ENCODE measurements around the gene RPS19BP1. TPM values are rescaled to one million over a fixed set of nuclear protein-coding genes. Genes with fewer than 3 reads are reported as not detected.

Gene RPS19BP1
- total and polyA plus RNA-seq, 2 of the 8 experiments (the other 6 are each of a cell fraction or from before 2014, with no cell fraction given) = 77.9 to 97.9 TPM

DNA sequence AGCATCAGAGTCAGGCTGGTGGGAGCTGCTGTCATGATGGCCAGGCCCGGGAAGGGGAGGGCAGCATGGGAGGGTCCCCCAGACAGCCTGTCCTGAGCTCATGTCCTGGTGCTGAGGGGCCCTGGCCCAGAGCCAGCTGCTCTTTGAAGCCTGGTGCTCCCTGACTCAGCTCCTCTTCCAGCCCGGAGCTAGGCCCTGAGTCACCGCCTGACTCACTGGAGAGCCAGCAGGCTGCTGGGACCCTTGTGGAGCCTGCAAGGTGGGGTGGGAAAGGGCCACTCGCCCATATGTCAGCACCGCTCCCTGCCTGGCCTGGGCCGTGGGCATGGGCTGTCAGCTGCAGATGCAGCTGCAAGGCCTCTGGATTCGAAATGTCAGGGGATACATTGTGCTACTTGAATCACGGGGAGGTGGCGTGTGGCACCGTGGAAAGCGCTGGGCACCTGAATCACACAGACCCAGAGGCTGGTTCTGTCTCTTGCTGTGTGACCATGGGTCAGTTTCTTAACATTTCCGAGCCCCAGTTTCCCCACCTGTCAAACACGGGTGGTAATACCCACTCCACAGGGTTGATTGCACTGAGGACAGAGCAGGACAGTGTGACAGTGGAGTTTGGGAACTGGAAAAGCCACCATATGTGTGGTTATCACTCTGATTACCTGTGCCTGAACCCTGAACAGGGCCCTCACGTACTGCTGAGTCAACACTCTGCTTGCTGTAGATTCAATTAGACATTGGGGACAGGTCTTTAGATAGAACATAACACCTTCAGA, 42.4 kb upstream of the RPS19BP1 start:
- no peak for DNase-seq (ENCODE audit: low read depth in 1 of 2, low spot score in 2 of 2)
- no peak for TF ChIP-seq CBX5 (IDR thresholded peaks at IDR 0.05; ENCODE audit: low read depth, low read length)
- TF ChIP-seq HDAC2 (IDR thresholded peaks at IDR 0.05; ENCODE audit: borderline replicate concordance in 1 of 2, low read depth in 2 of 2, low read length in 2 of 2) = no peak
- TF ChIP-seq, protein P1, sequence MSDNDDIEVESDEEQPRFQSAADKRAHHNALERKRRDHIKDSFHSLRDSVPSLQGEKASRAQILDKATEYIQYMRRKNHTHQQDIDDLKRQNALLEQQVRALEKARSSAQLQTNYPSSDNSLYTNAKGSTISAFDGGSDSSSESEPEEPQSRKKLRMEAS (IDR thresholded peaks at IDR 0.05) = no peak
- no peak for TF ChIP-seq EZH2 (IDR thresholded peaks at IDR 0.05; ENCODE audit: low read depth, low read length, severe bottlenecking)

More for the DNA sequence above, 42.4 kb upstream of the RPS19BP1 start:
- no peak overlapping the region for H4K8ac ChIP-seq (ENCODE audit: extremely low read depth, insufficient read depth, low read length)
- peaks cover 0 to 1% (median 0%) of the 10 kb centered on the region in 4 experiments; a peak in 2 of 7 replicates for H3K4me1 ChIP-seq (replicated peaks in 1 of 4; ENCODE audit: control insufficient read depth in 3 of 4, insufficient read depth in 4 of 4, low read length in 3 of 4)
- no peak overlapping the region for H2BK5ac ChIP-seq (ENCODE audit: low read depth, low read length)
- H3K23me2 ChIP-seq (ENCODE audit: low read depth, low read length) = no peaks in the 10 kb centered on the region
- no peak overlapping the region for H2AFZ ChIP-seq (ENCODE audit: low read length)
- no peaks in the 10 kb centered on the region for H3K79me2 ChIP-seq (ENCODE audit: control insufficient read depth in 1 of 2, insufficient read depth in 2 of 2, low read length in 2 of 2)
- H2BK12ac ChIP-seq (ENCODE audit: low read depth, low read length) = no peak overlapping the region
- peaks cover 0 to 2% (median 0%) of the 10 kb centered on the region in 4 experiments; a peak in 1 of 7 replicates for H3K27me3 ChIP-seq (replicated peaks in 1 of 4; ENCODE audit: control insufficient read depth in 3 of 4, extremely low read depth in 1 of 4, insufficient read depth in 3 of 4, low read length in 3 of 4)
- H3K4me3 ChIP-seq (ENCODE audit: extremely low read depth in 1 of 4, insufficient read depth in 2 of 4, low read depth in 3 of 4, low read length in 4 of 4) = no peak overlapping the region
- no peaks in the 10 kb centered on the region for H4K20me1 ChIP-seq (replicated peaks in 1 of 2; ENCODE audit: control insufficient read depth in 1 of 2, insufficient read depth in 2 of 2, low read length in 2 of 2)
- WGBS, 2 experiments (ENCODE audit: extremely low coverage in 1 of 2, insufficient coverage in 1 of 2, insufficient read length in 1 of 2, insufficient replicate concordance in 2 of 2, low coverage in 1 of 2, low lambda C conversion rate in 2 of 2, missing lambda C conversion rate in 1 of 2) = 90% methylated on average over 12 of the region's 14 CpGs; no CpG with 5 or more reads in 1 of the 2 experiments
- H3K14ac ChIP-seq (ENCODE audit: insufficient read length) = no peak overlapping the region
- no peaks in the 10 kb centered on the region for H3K36me3 ChIP-seq (ENCODE audit: control insufficient read depth in 2 of 4, insufficient read depth in 4 of 4, low read length in 3 of 4)
- H2BK20ac ChIP-seq (ENCODE audit: low read length) = no peak overlapping the region
- no peak overlapping the region for H3K4me2 ChIP-seq (ENCODE audit: insufficient read depth in 1 of 2, low read depth in 2 of 2, low read length in 2 of 2)
- FAIRE-seq = no peak
- no peak overlapping the region for H2BK120ac ChIP-seq (replicated peaks; ENCODE audit: low read depth, low read length)
- ChIA-PET POLR2A (ENCODE audit: partially characterized antibody) (interaction anchor here (0.6 kb wide), 1 partner anchor 430 kb away, joined by 3 read pairs; no protein-coding TSS in a partner anchor), CTCF (ENCODE audit: partially characterized antibody) (interaction anchor here (0.6 to 9.0 kb wide), 12 partner anchors 10 to 450 kb away, joined by 3 to 47 read pairs (median 4); no protein-coding TSS in a partner anchor)
- no peaks in the 10 kb centered on the region for H3K79me1 ChIP-seq (ENCODE audit: low read depth, low read length)
- no peak overlapping the region for H3K56ac ChIP-seq (replicated peaks; ENCODE audit: insufficient read length, low read depth, low read length)
- H3K4ac ChIP-seq (replicated peaks; ENCODE audit: insufficient read length, low read depth, low read length) = no peak overlapping the region
- no peak overlapping the region for H3K23ac ChIP-seq (ENCODE audit: insufficient read length)
- H3K9me3 ChIP-seq (ENCODE audit: insufficient read depth in 2 of 2, low read depth in 1 of 2, low read length in 1 of 2) = no peaks in the 10 kb centered on the region
- H3K9ac ChIP-seq (replicated peaks in 1 of 4; ENCODE audit: extremely low read depth in 1 of 4, low read depth in 3 of 4, low read length in 3 of 4) = no peak overlapping the region
- no peak overlapping the region for H4K91ac ChIP-seq (replicated peaks; ENCODE audit: insufficient read length, low read length)
- H3K27ac ChIP-seq (ENCODE audit: low read depth, low read length) = no peak overlapping the region
- no peak overlapping the region for H2AK5ac ChIP-seq (ENCODE audit: low read depth, low read length)
- H3K18ac ChIP-seq (ENCODE audit: extremely low read depth, low read length) = no peak overlapping the region
- no peak overlapping the region for H2BK15ac ChIP-seq (ENCODE audit: low read length)
- no peak overlapping the region for H4K5ac ChIP-seq (ENCODE audit: insufficient read length, low read depth, low read length)
